HG02885 (cell line): Measurements from ENCODE around the gene PRKACG.
"Not testable (repeated sequence)": the region's sequence is repeated elsewhere in the genome, so short reads cannot be mapped to it uniquely, and the experiment has no call there.

Experiments used
- ATAC-seq: cut with Tn5 transposase; IDR thresholded peaks from one replicate; pipeline ENCODE4 v1.9.1; 2021; ENCODE audit warnings: mild to moderate bottlenecking; ENCODE audit not compliant: unreplicated experiment, poor library complexity

The PRKACG gene

GRCh38 chr9:69014013-69014412 is at the start of gene PRKACG:
TSS of gene PRKACG (minus strand) at chr9:69014113. CDS start at chr9:69014092, 21 bp downstream.
- ATAC-seq, result no peak

- no peak for ATAC-seq
Observed at GRCh38 chr9:69062195-69062594, 48.3 kb upstream of the PRKACG start.

- no peak for ATAC-seq
Observed at GRCh38 chr9:69060766-69061165, 46.9 kb upstream of the PRKACG start.

GRCh38 chr9:69058101-69058500 is 44.2 kb upstream of the PRKACG start:
- no peak for ATAC-seq

GRCh38 chr9:69056191-69056815 is 42.4 kb upstream of the PRKACG start:
- no peak for ATAC-seq

GRCh38 chr9:69054989-69055388 is 41.1 kb upstream of the PRKACG start:
- ATAC-seq, result no peak

- ATAC-seq, result not testable (repeated sequence)
Observed at GRCh38 chr9:69050936-69051335, 37.0 kb upstream of the PRKACG start.

GRCh38 chr9:69049094-69049493 is 35.2 kb upstream of the PRKACG start:
- ATAC-seq, result no peak

- ATAC-seq, result no peak
Observed at GRCh38 chr9:69047371-69047770, 33.5 kb upstream of the PRKACG start.

GRCh38 chr9:69046723-69047122 is 32.8 kb upstream of the PRKACG start:
- ATAC-seq, result no peak

GRCh38 chr9:69045821-69046220 is 31.9 kb upstream of the PRKACG start:
- ATAC-seq, result no peak

- no peak for ATAC-seq
Observed at GRCh38 chr9:69044240-69045219, 30.6 kb upstream of the PRKACG start.

GRCh38 chr9:69040646-69041045 is 26.7 kb upstream of the PRKACG start:
- no peak for ATAC-seq

- ATAC-seq, result no peak
Observed at GRCh38 chr9:69036799-69037198, 22.9 kb upstream of the PRKACG start.

GRCh38 chr9:69036309-69036708 is 22.4 kb upstream of the PRKACG start:
- ATAC-seq, result peak; percentile 29

- ATAC-seq, result peak; percentile 93
Observed at GRCh38 chr9:69035438-69036308, 21.8 kb upstream of the PRKACG start, which contains the start of gene FXN. TSS of gene FXN (plus strand) at chr9:69035752. CDS start at chr9:69035783, 31 bp downstream.

- ATAC-seq, result no peak
Observed at GRCh38 chr9:69034071-69034470, 20.2 kb upstream of the PRKACG start.

GRCh38 chr9:69030851-69031645 is 17.1 kb upstream of the PRKACG start:
- no peak for ATAC-seq

- ATAC-seq, result no peak
Observed at GRCh38 chr9:69029535-69029934, 15.6 kb upstream of the PRKACG start.

- no peak for ATAC-seq
Observed at GRCh38 chr9:69028754-69029153, 14.8 kb upstream of the PRKACG start.
